Uterus (tissue), 4 donors: Measurements from ENCODE around the gene STARD4. TPM values are rescaled to one million over a fixed set of nuclear protein-coding genes. Genes with fewer than 3 reads are reported as not detected.

Experiments used
- DNase-seq, 2 donors: peaks; one replicate each; pipeline ENCODE4 v3.0.0-alpha.2; 2019 to 2020
- H3K27ac ChIP-seq, 2 donors: fragments of 200-600 bp; sonication (generic); 1 replicate in 1 of 2; 2 replicates in 1 of 2; pipeline ENCODE4 v1.5.1; 2016 to 2018
- H3K27me3 ChIP-seq, 2 donors: fragments of 200-600 bp; sonication (generic); one replicate each; pipeline ENCODE4 v1.5.1; 2018 to 2019; ENCODE audit warnings: control low read depth in 1 of 2
- H3K36me3 ChIP-seq, 2 donors: fragments of 200-600 bp; sonication (generic); one replicate each; pipeline ENCODE4 v1.5.1; 2019; ENCODE audit warnings: control low read depth in 1 of 2
- H3K4me1 ChIP-seq, 2 donors: fragments of 200-600 bp; sonication (generic); one replicate each; pipeline ENCODE4 v1.5.1; 2018 to 2019; ENCODE audit warnings: control low read depth in 1 of 2
- H3K4me3 ChIP-seq, 2 donors: fragments of 200-600 bp; sonication (generic); 1 replicate in 1 of 2; 2 replicates in 1 of 2; pipeline ENCODE4 v1.5.1; 2018 to 2019; ENCODE audit warnings: mild to moderate bottlenecking in 1 of 2
- H3K9me3 ChIP-seq, 2 donors: fragments of 200-600 bp; sonication (generic); one replicate each; pipeline ENCODE4 v1.5.1; 2019; ENCODE audit warnings: control low read depth in 1 of 2
- CTCF ChIP-seq, 4 experiments: fragments of 200-600 bp in 2 of 4; fragments of 450-650 bp in 2 of 4; sonication (generic) in 2 of 4; IDR thresholded peaks; one replicate each; pipeline ENCODE4 v1.5.1; 2016 to 2019; ENCODE audit warnings: antibody characterized with exemption in 4 of 4, mild to moderate bottlenecking in 2 of 4, moderate library complexity in 1 of 4
- POLR2A ChIP-seq, 2 donors: fragments of 450-650 bp; IDR thresholded peaks; one replicate each; pipeline ENCODE4 v1.6.1; 2016; ENCODE audit warnings: antibody characterized with exemption in 2 of 2, mild to moderate bottlenecking in 1 of 2, moderate library complexity in 1 of 2
- intact Hi-C: fragments of 100-400 bp; cut with DNase I; formaldehyde crosslinking; loops from one replicate; pipeline ENCODE4 v1.15.1; 2023; ENCODE audit warnings: low total_unique reads
- total RNA-seq, 4 donors: library from RNA; depleted of rRNA in 3 of 4; stranded (reverse); fragments of >200 nt in 3 of 4; gene quantifications; one replicate each; pipeline versions ENCODE4 v1.1.0 to v1.2.4, GENCODE V29; 2014 to 2023
- donor health status: DM: yes; HTN: yes; CAD: no.

The STARD4 gene
- total RNA-seq, 4 donors from 2014 or later = 2.3 to 98.0 (median 9.9) TPM

- intact Hi-C loops = no loop called here
- TF ChIP-seq CTCF (IDR thresholded peaks at IDR 0.05) = no peak
- no peak for TF ChIP-seq POLR2A (IDR thresholded peaks at IDR 0.05)
- DNase-seq = no peak
These were observed 15.7 kb upstream of the STARD4 start for GRCh38 chr5:111528056-111528455.

GRCh38 chr5:111520908-111521307, 8.6 kb upstream of the STARD4 start:
- Histone ChIP-seq H3K27me3 (no peaks in the 10 kb centered on the region), H3K36me3 (no peaks in the 10 kb centered on the region), H3K4me3 (no peak overlapping the region), H3K4me1 (no peaks in the 10 kb centered on the region), H3K9me3 (no peaks in the 10 kb centered on the region), H3K27ac (no peak overlapping the region)
- no peak for TF ChIP-seq CTCF (IDR thresholded peaks at IDR 0.05)
- no peak for TF ChIP-seq POLR2A (IDR thresholded peaks at IDR 0.05)
- no peak for DNase-seq
- intact Hi-C loops = no loop called here

More at GRCh38 chr5:111528056-111528455, 15.7 kb upstream of the STARD4 start:
- Histone ChIP-seq H3K4me3 (no peak overlapping the region), H3K27ac (no peak overlapping the region), H3K36me3 (no peaks in the 10 kb centered on the region), H3K4me1 (no peaks in the 10 kb centered on the region), H3K9me3 (no peaks in the 10 kb centered on the region), H3K27me3 (no peaks in the 10 kb centered on the region)

GRCh38 chr5:111518777-111519176, 6.4 kb upstream of the STARD4 start:
- H3K27ac ChIP-seq = no peak overlapping the region
- H3K27me3 ChIP-seq = no peaks in the 10 kb centered on the region
- no peak for DNase-seq
- no peak for TF ChIP-seq CTCF (IDR thresholded peaks at IDR 0.05)
- no peak for TF ChIP-seq POLR2A (IDR thresholded peaks at IDR 0.05)
- no peaks in the 10 kb centered on the region for H3K36me3 ChIP-seq
- H3K9me3 ChIP-seq = no peaks in the 10 kb centered on the region
- H3K4me1 ChIP-seq = no peaks in the 10 kb centered on the region
- intact Hi-C loops = no loop called here
- H3K4me3 ChIP-seq = no peak overlapping the region

- H3K9me3 ChIP-seq = no peaks in the 10 kb centered on the region
- H3K27ac ChIP-seq = no peak overlapping the region
- no peaks in the 10 kb centered on the region for H3K36me3 ChIP-seq
- H3K4me1 ChIP-seq = no peaks in the 10 kb centered on the region
- no peak overlapping the region for H3K4me3 ChIP-seq
- intact Hi-C loops = no loop called here
- no peak for DNase-seq
- no peaks in the 10 kb centered on the region for H3K27me3 ChIP-seq
- TF ChIP-seq POLR2A (IDR thresholded peaks at IDR 0.05) (no peak), CTCF (IDR thresholded peaks at IDR 0.05) (no peak)
These were observed 5.6 kb upstream of the STARD4 start for GRCh38 chr5:111517853-111518501.

- no peak overlapping the region for H3K4me3 ChIP-seq
- H3K27me3 ChIP-seq = no peaks in the 10 kb centered on the region
- no peak for DNase-seq
- no peaks in the 10 kb centered on the region for H3K4me1 ChIP-seq
- TF ChIP-seq CTCF (IDR thresholded peaks at IDR 0.05) (no peak), POLR2A (IDR thresholded peaks at IDR 0.05) (no peak)
- H3K27ac ChIP-seq = no peak overlapping the region
- no peaks in the 10 kb centered on the region for H3K9me3 ChIP-seq
- no peaks in the 10 kb centered on the region for H3K36me3 ChIP-seq
- intact Hi-C loops = no loop called here
These were observed 1.8 kb upstream of the STARD4 start for GRCh38 chr5:111514087-111514486.
